ENCODE results near the gene NMNAT2. TPM values are rescaled to one million over a fixed set of nuclear protein-coding genes. Genes with fewer than 3 reads are reported as not detected.

Gene NMNAT2
- total and polyA plus RNA-seq, 2 of the 8 experiments (the other 6 are each of a cell fraction or from before 2014, with no cell fraction given), result 6.5 to 20.9 TPM

- H3K23me2 ChIP-seq (ENCODE audit: low read depth, low read length), result no peaks in the 10 kb centered on the region
- H2BK120ac ChIP-seq (replicated peaks; ENCODE audit: low read depth, low read length), result no peak overlapping the region
- H3K14ac ChIP-seq (ENCODE audit: insufficient read length), result no peak overlapping the region
- H3K4ac ChIP-seq (replicated peaks; ENCODE audit: insufficient read length, low read depth, low read length), result no peak overlapping the region
- no peak overlapping the region for H2AFZ ChIP-seq (ENCODE audit: low read length)
- POLR2A ChIA-PET (ENCODE audit: partially characterized antibody), result interaction anchor here (0.6 to 1.2 kb wide), 2 partner anchors 9 to 259 kb away, joined by 3 read pairs; no protein-coding TSS in a partner anchor
- H3K23ac ChIP-seq (ENCODE audit: insufficient read length), result no peak overlapping the region
- no peak overlapping the region for H3K9ac ChIP-seq (replicated peaks in 1 of 4; ENCODE audit: extremely low read depth in 1 of 4, low read depth in 3 of 4, low read length in 3 of 4)
- no peaks in the 10 kb centered on the region for H4K20me1 ChIP-seq (replicated peaks in 1 of 2; ENCODE audit: control insufficient read depth in 1 of 2, insufficient read depth in 2 of 2, low read length in 2 of 2)
- no peak overlapping the region for H2BK5ac ChIP-seq (ENCODE audit: low read depth, low read length)
- H3K27ac ChIP-seq (ENCODE audit: low read depth, low read length), result no peak overlapping the region
- DNase-seq (ENCODE audit: low read depth in 1 of 2, low spot score in 2 of 2), result no peak
- H3K4me2 ChIP-seq (ENCODE audit: insufficient read depth in 1 of 2, low read depth in 2 of 2, low read length in 2 of 2), result no peak overlapping the region
- H4K5ac ChIP-seq (ENCODE audit: insufficient read length, low read depth, low read length), result no peak overlapping the region
- H3K56ac ChIP-seq (replicated peaks; ENCODE audit: insufficient read length, low read depth, low read length), result no peak overlapping the region
- H3K18ac ChIP-seq (ENCODE audit: extremely low read depth, low read length), result no peak overlapping the region
- no peak for FAIRE-seq
- H3K36me3 ChIP-seq (ENCODE audit: control insufficient read depth in 2 of 4, insufficient read depth in 4 of 4, low read length in 3 of 4), result no peaks in the 10 kb centered on the region
- no peak overlapping the region for H4K8ac ChIP-seq (ENCODE audit: extremely low read depth, insufficient read depth, low read length)
- H3K79me1 ChIP-seq (ENCODE audit: low read depth, low read length), result no peaks in the 10 kb centered on the region
- no peaks in the 10 kb centered on the region for H3K79me2 ChIP-seq (ENCODE audit: control insufficient read depth in 1 of 2, insufficient read depth in 2 of 2, low read length in 2 of 2)
- H3K27me3 ChIP-seq (replicated peaks in 1 of 4; ENCODE audit: control insufficient read depth in 3 of 4, extremely low read depth in 1 of 4, insufficient read depth in 3 of 4, low read length in 3 of 4), result no peaks in the 10 kb centered on the region
- no peaks in the 10 kb centered on the region for H3K9me3 ChIP-seq (ENCODE audit: insufficient read depth in 2 of 2, low read depth in 1 of 2, low read length in 1 of 2)
- H2BK12ac ChIP-seq (ENCODE audit: low read depth, low read length), result no peak overlapping the region
- H3K4me3 ChIP-seq (ENCODE audit: extremely low read depth in 1 of 4, insufficient read depth in 2 of 4, low read depth in 3 of 4, low read length in 4 of 4), result no peak overlapping the region
- WGBS, 2 experiments (ENCODE audit: extremely low coverage in 1 of 2, insufficient coverage in 1 of 2, insufficient read length in 1 of 2, insufficient replicate concordance in 2 of 2, low coverage in 1 of 2, low lambda C conversion rate in 2 of 2, missing lambda C conversion rate in 1 of 2), result 57% methylated on average over 3 of the region's 3 CpGs; no CpG with 5 or more reads in 1 of the 2 experiments
- H2BK15ac ChIP-seq (ENCODE audit: low read length), result no peak overlapping the region
- no peak overlapping the region for H2BK20ac ChIP-seq (ENCODE audit: low read length)
- H2AK5ac ChIP-seq (ENCODE audit: low read depth, low read length), result no peak overlapping the region
- no peak overlapping the region for H4K91ac ChIP-seq (replicated peaks; ENCODE audit: insufficient read length, low read length)
- H3K4me1 ChIP-seq (replicated peaks in 1 of 4; ENCODE audit: control insufficient read depth in 3 of 4, insufficient read depth in 4 of 4, low read length in 3 of 4), result peaks cover 0 to 7% (median 3%) of the 10 kb centered on the region in 4 experiments; a peak in 3 of 7 replicates
- CTCF ChIA-PET (ENCODE audit: partially characterized antibody), result interaction anchor here (0.6 to 9.7 kb wide), 5 partner anchors 7 to 120 kb away, joined by 3 to 92 read pairs (median 5); no protein-coding TSS in a partner anchor
- TF ChIP-seq POU5F1 (IDR thresholded peaks at IDR 0.05; ENCODE audit: low read depth, low read length) (no peak), RAD21 (IDR thresholded peaks at IDR 0.05 in 1 of 2, conservative IDR thresholded peaks at IDR 0.05 in 1 of 2; ENCODE audit: low read depth in 2 of 2, low read length in 2 of 2) (no peak), EP300 (IDR thresholded peaks at IDR 0.05; ENCODE audit: borderline replicate concordance in 1 of 2, low read depth in 2 of 2, low read length in 2 of 2) (no peak), NANOG (IDR thresholded peaks at IDR 0.05; ENCODE audit: insufficient read depth, low read depth, low read length, poor library complexity, severe bottlenecking) (no peak), SIX5 (IDR thresholded peaks at IDR 0.05; ENCODE audit: low read depth, low read length) (no peak), GTF2F1 (IDR thresholded peaks at IDR 0.05; ENCODE audit: borderline replicate concordance, low read depth, low read length) (no peak), CBX5 (IDR thresholded peaks at IDR 0.05; ENCODE audit: low read depth, low read length) (no peak), CEBPB (IDR thresholded peaks at IDR 0.05; ENCODE audit: low read depth, low read length) (no peak), MAFK (IDR thresholded peaks at IDR 0.05; ENCODE audit: low read depth, low read length) (no peak), CTCF (IDR thresholded peaks at IDR 0.05; ENCODE audit: control extremely low read depth in 1 of 3, insufficient read depth in 1 of 3, low read depth in 1 of 3, low read length in 3 of 3) (no peak), SIN3A (conservative IDR thresholded peaks at IDR 0.05 in 1 of 2, IDR thresholded peaks at IDR 0.05 in 1 of 2; ENCODE audit: low read depth in 1 of 2, low read length in 2 of 2) (no peak)
Measured at GRCh38 chr1:183313063-183313462, 105.1 kb downstream of the NMNAT2 start.
